Gastroesophageal sphincter (tissue), 4 donors: ENCODE data around the gene KCNC4. TPM values are rescaled to one million over a fixed set of nuclear protein-coding genes. Genes with fewer than 3 reads are reported as not detected.
A peak's percentile ranks its signal among the peaks of the same experiment; 100 is the strongest.

Source experiments
- ATAC-seq: fragments of 150-250 bp; one replicate; pipeline ENCODE4 v1.9.1; 2016; ENCODE audit warnings: mild to moderate bottlenecking, moderate library complexity
- H3K27ac ChIP-seq, 4 donors: fragments of 200-600 bp; sonication (generic) in 3 of 4; 1 replicate in 3 of 4; 2 replicates in 1 of 4; pipeline ENCODE4 v1.5.1; 2016 to 2019
- H3K27me3 ChIP-seq: fragments of 200-600 bp; sonication (generic); one replicate; pipeline ENCODE4 v1.5.1; 2019
- H3K36me3 ChIP-seq, 2 donors: fragments of 200-600 bp; sonication (generic); one replicate each; pipeline ENCODE4 v1.5.1; 2019; ENCODE audit warnings: control low read depth in 1 of 2
- H3K4me1 ChIP-seq, 3 donors: fragments of 200-600 bp; sonication (generic); 1 replicate in 2 of 3; 2 replicates in 1 of 3; pipeline ENCODE4 v1.5.1; 2016 to 2019; ENCODE audit warnings: control low read depth in 2 of 3
- H3K4me3 ChIP-seq, 2 donors: fragments of 200-600 bp; sonication (generic); one replicate each; pipeline ENCODE4 v1.5.1; 2019; ENCODE audit warnings: mild to moderate bottlenecking in 1 of 2, moderate library complexity in 1 of 2
- H3K9me3 ChIP-seq, 3 donors: fragments of 200-600 bp; sonication (generic); one replicate each; pipeline ENCODE4 v1.5.1; 2017 to 2019; ENCODE audit warnings: control low read depth in 2 of 3
- EP300 ChIP-seq: sonication (generic); formaldehyde crosslinking; IDR thresholded peaks from one replicate; pipeline ENCODE4 v1.6.1; 2017; ENCODE audit warnings: antibody characterized with exemption, mild to moderate bottlenecking
- POLR2A ChIP-seq, 2 donors: fragments of 450-650 bp; IDR thresholded peaks; one replicate each; pipeline ENCODE4 v1.6.1; 2017; ENCODE audit warnings: antibody characterized with exemption in 2 of 2, mild to moderate bottlenecking in 2 of 2, moderate library complexity in 1 of 2
- POLR2AphosphoS5 ChIP-seq: sonication (generic); formaldehyde crosslinking; IDR thresholded peaks from one replicate; pipeline ENCODE4 v1.6.1; 2017; ENCODE audit warnings: antibody characterized with exemption
- WGBS, 2 donors: methylation state at CpG; one replicate each; pipeline ENCODE4 v1.1.5; 2018; ENCODE audit warnings: low coverage in 1 of 2; 5-methylcytosine and 5-hydroxymethylcytosine counted together
- total RNA-seq, 4 donors: library from RNA; depleted of rRNA; stranded (reverse); fragments of >200 nt; gene quantifications; one replicate each; pipeline ENCODE4 v1.1.0, GENCODE V29; 2016
- TF ChIP-seq, protein P1 (sequence below), 4 experiments: fragments of 200-600 bp in 2 of 4; fragments of 450-650 bp in 2 of 4; sonication (generic) in 1 of 4; IDR thresholded peaks; one replicate each; pipeline ENCODE4 v1.5.1; 2017 to 2019; ENCODE audit warnings: antibody characterized with exemption in 4 of 4, mild to moderate bottlenecking in 2 of 4, moderate library complexity in 2 of 4

The KCNC4 gene
- total RNA-seq, 4 donors from 2014 or later, result 9.0 to 16.0 (median 13.4) TPM

DNA sequence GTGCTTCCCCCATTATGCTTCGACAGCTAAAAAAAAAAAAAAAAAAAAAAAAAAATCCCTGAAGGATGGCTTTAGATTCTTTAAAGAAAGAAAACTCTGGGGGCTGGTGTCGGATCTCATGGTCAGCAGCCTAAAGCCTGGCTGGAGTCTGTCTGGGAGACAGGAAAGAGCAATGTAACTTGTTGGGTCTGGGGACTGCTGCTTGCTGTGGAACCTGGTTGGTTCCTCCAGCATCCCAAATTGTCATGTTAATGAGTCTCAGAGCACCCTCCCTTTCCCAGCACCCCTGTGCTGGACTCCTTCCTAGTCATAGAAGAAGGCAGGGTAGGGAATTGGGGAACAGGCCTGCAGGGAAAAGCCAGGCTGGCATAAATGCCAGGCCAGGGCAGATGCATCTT is 3.0 kb downstream of the KCNC4 start:
- H3K9me3 ChIP-seq, result no peaks in the 10 kb centered on the region
- TF ChIP-seq, protein P1, sequence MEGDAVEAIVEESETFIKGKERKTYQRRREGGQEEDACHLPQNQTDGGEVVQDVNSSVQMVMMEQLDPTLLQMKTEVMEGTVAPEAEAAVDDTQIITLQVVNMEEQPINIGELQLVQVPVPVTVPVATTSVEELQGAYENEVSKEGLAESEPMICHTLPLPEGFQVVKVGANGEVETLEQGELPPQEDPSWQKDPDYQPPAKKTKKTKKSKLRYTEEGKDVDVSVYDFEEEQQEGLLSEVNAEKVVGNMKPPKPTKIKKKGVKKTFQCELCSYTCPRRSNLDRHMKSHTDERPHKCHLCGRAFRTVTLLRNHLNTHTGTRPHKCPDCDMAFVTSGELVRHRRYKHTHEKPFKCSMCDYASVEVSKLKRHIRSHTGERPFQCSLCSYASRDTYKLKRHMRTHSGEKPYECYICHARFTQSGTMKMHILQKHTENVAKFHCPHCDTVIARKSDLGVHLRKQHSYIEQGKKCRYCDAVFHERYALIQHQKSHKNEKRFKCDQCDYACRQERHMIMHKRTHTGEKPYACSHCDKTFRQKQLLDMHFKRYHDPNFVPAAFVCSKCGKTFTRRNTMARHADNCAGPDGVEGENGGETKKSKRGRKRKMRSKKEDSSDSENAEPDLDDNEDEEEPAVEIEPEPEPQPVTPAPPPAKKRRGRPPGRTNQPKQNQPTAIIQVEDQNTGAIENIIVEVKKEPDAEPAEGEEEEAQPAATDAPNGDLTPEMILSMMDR (IDR thresholded peaks at IDR 0.05), result no peak
- TF ChIP-seq EP300 (no peak), POLR2A (IDR thresholded peaks at IDR 0.05) (no peak), POLR2AphosphoS5 (no peak)
- H3K27ac ChIP-seq, result no peak overlapping the region
- no peaks in the 10 kb centered on the region for H3K27me3 ChIP-seq
- peak overlapping the region in 1 of 2 donors; percentile 4 for H3K4me3 ChIP-seq
- peaks cover 0 to 2% of the 10 kb centered on the region in 2 donors for H3K36me3 ChIP-seq
- peaks cover 0 to 70% (median 14%) of the 10 kb centered on the region in 3 donors for H3K4me1 ChIP-seq
- 53% methylated on average over 2 of the region's 2 CpGs; no CpG with 5 or more reads in 1 of the 2 donors for WGBS, 2 donors
- ATAC-seq, result no peak

DNA sequence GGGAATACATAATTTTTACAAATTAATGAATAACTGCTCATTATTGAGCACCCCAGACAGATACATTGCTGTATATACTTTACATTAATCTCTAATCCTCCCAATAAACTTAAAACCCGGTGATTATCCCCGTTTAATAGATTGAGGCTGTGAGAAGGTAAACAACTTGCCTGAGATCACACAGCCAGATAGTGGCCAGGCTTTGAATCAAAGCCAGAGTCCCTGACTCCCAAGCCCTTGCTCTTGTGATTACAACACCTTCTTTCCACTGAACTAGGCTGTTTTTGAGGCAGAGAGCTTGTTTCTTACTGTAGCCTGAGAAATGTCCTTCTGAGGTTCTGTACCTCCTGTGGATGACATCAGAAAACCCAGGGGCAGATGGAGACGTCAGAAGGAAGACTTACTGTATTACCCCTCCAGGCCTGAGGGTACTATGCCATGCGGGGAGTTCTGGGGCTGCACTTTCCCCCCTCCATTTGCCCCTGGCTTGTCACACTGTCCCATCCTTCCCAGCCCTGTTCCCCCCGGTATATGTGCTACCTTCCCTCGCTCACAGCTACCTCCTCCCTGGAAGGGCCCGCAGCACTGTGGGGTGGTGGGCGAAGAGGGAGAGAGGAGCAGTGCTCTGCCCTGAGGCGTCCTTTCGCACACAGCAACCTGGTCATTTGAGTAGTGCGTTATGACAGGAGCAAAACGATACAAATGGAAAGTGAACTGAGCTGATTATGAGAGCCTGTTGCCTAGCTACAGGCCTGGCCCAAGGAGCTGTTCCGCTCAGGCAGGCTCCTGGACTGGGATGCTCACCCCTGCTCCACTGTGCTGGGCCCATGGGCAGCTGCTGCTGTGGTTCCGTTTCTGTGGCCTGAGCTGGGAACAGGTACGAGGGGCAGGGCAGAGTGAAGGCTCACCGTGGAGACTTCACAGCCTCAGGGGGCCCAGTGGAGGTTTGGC is 4.6 kb downstream of the KCNC4 start:
- Histone ChIP-seq H3K27me3 (no peaks in the 10 kb centered on the region), H3K27ac (peak overlapping the region in 1 of 4 donors; percentile 20), H3K9me3 (no peaks in the 10 kb centered on the region), H3K4me3 (no peak overlapping the region), H3K4me1 (peaks cover 0 to 60% (median 11%) of the 10 kb centered on the region in 3 donors), H3K36me3 (peaks cover 0 to 5% of the 10 kb centered on the region in 2 donors)
- TF ChIP-seq POLR2AphosphoS5, result no peak
- TF ChIP-seq EP300, result no peak
- TF ChIP-seq POLR2A (IDR thresholded peaks at IDR 0.05), result no peak
- TF ChIP-seq, protein P1 (IDR thresholded peaks at IDR 0.05), result no peak
- WGBS, 2 donors, result 66 to 76% methylated on average over 2 to 5 of the region's 16 CpGs
- no peak for ATAC-seq

DNA sequence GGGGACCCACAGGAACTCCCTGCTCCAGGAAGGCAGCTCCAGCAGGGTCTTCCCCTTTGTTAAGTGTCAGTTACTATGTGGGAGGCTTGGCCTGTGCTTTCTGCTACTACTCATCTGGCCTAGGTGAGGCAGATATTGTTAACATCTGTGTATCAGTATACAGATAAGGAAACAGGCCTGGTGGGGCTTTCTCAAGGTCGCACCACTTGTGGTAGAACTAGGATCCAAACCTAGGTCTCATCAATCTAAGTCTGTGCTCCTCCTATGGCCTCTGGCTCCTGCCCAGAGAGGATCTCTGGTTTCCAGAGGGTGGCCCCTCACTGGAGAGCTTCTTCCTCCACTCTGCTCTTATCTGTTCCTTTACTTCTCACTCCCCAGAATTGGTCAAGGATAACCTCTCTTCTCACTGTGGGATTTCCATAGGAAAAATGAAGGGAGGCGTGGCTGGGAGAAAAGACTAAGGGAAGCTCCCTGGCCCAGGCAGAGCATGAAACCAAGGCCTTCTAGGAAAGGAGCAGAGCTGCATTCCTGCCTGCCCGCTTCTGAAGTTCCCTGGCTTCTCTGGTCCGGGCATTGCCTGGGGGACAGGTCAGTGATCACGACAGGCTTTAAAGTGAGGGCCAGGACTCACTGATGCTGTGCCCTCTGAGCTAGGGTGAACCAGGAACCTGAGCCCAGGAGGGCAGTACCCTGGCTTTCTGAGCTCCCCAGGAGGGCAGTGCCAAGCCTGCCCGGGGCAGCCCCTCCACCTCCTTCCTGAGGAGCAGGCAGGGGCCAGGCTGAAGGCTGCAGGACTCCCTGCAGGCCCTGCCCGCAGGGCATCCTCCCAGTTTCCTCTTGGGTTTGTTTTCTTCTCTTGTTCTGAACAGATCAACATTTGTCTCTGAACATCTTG is 5.8 kb downstream of the KCNC4 start:
- Histone ChIP-seq H3K27me3 (no peaks in the 10 kb centered on the region), H3K27ac (no peak overlapping the region), H3K36me3 (peaks cover 0 to 5% of the 10 kb centered on the region in 2 donors), H3K4me3 (no peak overlapping the region), H3K4me1 (peaks cover 0 to 52% (median 11%) of the 10 kb centered on the region in 3 donors), H3K9me3 (no peaks in the 10 kb centered on the region)
- 92 to 93% methylated on average over 2 of the region's 7 CpGs for WGBS, 2 donors
- no peak for ATAC-seq
- TF ChIP-seq, protein P1 (IDR thresholded peaks at IDR 0.05), result no peak
- TF ChIP-seq EP300 (no peak), POLR2AphosphoS5 (no peak), POLR2A (IDR thresholded peaks at IDR 0.05) (no peak)

DNA sequence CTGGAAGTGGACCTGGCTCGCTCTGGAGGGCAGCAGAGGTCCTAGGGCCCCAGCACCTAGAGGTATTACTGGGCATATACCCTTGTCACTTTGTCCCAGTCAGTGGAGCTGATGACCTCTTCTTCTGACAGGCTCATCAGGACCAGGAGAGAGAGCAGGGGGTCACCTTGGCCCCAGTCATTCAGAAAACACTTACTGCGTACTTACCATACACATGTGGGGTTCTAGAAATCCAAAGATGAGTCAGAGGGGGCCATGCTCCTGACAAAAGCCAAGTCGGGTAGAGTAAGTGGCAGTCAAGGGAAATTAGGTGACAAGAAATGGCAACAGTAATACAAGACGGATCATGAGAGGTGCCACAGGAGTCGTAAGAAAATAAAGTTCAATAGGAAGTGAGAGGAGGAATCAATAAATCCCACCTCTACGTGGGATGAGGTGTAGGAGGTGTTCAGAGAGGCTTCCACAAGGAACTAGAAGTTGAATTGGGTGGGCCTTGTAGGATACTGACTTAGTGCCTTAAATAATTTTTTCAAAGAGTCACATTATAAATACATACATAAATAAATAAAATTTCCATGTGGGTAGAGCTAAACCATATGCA is 6.8 kb downstream of the KCNC4 start:
- H3K9me3 ChIP-seq, result no peaks in the 10 kb centered on the region
- no peaks in the 10 kb centered on the region for H3K27me3 ChIP-seq
- WGBS, 2 donors, result 84 to 89% methylated on average over 3 to 4 of the region's 6 CpGs
- TF ChIP-seq POLR2AphosphoS5 (no peak), POLR2A (IDR thresholded peaks at IDR 0.05) (no peak), EP300 (no peak)
- TF ChIP-seq, protein P1 (IDR thresholded peaks at IDR 0.05), result no peak
- peaks cover 0 to 13% of the 10 kb centered on the region in 2 donors for H3K36me3 ChIP-seq
- H3K27ac ChIP-seq, result no peak overlapping the region
- peaks cover 0 to 41% (median 11%) of the 10 kb centered on the region in 3 donors for H3K4me1 ChIP-seq
- no peak overlapping the region for H3K4me3 ChIP-seq
- no peak for ATAC-seq
